Inferior parietal cortex (tissue), 1 donor: Measurements from ENCODE around the gene PPP3R1.

Experiments used
- DNase-seq: peaks from one replicate; pipeline ENCODE4 v3.0.0-alpha.2; 2016; ENCODE audit errors: extremely low spot score

The PPP3R1 gene

DNA sequence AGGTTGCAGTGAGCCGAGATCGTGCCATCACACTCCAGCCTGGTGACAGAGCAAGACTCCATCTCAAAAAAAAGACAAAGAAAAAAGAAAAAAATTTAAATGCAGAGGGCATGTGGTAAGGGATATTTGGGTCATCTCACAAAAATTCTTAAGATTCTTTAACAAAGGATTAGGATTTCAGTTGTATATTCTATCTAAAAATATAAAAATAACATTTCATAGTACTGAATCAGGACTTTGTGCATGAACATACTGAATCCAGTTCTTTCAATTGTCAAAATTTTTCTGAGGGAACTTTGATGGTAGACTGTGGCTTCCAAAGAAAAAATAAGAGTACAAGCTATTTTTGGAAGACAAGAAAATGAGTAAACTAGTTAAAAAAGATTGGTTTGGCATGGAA lies 6.5 kb upstream of the PPP3R1 start:
- no peak for DNase-seq

DNA sequence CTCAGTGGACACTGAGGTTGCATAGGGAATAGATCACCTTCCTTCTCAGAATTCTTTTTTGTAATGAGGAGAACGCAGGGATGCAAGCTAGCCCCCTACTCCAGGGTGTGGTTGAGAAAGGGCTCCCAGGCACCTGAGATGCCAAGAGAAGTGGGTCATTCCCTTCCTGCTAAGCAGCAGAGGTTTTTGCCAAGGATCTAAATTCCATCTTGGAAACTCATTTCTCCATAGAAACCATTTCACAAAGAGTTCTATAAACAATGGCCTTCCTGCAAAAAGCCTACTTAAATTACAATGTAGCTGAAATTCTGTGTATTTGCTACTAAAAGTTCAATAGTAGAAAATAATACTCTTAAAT lies 3.7 kb upstream of the PPP3R1 start:
- no peak for DNase-seq

DNA sequence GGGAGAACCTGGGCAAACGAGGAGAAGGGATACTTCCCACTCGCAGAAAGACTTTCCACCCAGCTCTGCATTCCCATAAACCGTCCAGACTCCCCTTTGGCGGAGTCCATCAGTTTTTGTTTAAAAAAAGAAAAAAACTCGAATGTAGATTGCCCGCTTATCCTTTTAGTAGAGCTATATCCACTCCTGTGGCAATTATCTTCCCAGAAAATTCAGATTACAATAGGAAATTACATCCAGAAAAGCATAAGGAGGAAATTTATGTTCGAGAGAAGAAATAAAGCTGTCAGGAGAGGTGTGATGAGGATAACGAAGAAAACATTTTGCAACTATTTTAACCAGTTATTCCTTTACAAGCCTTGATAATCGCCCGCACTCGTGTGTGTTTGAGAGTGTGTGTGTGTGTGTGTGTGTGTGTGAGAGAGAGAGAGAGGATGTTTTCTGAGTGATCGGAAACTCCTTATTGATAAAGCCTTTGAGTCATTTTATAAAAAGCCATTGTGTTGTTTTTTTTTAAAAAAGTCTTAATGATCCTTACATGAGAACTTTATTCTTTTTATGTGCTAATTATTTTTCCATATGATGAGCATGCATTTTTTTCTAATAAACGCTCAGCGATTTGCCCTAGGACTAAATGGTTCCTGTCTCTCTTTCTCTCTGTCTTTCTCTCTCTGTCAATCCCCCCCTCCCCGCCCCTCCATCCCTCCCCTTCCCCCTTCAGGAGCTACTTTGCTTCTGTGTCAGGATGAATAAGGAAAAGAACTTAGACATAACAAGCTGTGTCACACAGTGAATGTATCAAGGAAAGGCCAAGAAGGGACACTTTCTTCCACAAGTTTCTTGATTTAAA lies 1.1 kb upstream of the PPP3R1 start:
- peak; percentile 62 for DNase-seq

DNA sequence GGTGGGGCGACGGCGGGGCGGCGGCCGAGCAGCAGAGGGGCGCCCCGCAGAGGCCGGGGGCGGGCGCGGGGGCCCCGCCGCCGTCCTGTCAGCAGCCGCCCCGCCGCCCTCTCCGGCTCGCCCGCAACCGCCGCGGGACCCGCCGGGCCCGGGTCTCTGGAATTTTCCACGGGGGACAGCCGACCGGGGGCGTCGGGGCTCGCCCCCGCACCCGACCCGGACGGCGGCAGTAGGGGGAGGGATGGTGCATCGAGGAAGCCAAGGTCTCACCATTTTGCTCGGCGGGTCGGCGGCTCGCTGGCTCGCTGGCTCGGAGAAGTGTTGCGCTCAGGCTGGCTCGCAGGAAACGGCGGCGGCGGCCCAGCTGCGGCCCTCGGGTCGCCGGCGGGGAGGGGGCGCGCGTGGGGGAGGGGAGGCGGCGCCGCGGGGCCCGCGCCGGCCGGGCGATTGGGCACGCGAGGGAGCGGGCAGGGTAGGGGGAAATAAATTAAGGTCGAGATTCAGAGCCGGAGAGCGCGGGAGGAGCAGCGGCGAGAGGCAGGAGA lies 405 bp downstream of the PPP3R1 start:
- no peak for DNase-seq

DNA sequence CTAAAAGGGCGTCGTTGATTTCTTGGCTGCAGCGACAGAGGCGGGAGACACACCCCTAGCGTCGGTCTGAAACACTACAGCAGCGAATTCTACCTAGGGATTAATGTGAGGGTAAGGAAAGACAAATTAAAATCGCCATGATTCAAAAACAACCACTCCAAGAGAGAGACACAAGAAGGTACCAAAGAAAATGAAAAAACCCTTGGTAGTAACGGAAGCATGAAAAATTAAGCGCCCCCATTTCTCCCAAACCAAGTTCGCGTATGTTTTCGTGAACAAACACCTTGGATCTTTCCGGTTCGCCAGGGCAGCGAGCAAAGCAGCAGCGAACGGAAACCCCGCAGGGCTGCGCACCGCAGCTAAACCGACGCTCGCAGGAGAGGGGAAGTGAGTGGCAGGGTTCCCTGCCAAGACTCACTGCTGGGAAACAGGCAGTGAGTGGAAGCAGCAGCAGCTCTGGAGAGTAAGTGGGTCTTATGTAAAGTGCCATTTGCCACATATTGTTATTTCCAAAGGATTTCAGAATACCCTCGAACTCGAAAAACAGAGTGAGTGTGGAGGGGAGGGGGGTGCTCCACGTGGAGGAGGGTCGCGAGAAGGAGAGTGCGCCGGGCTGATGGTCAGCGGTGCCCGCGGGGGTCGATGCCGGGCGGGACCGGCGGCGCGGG lies 1.0 kb downstream of the PPP3R1 start:
- DNase-seq = peak; percentile 76

DNA sequence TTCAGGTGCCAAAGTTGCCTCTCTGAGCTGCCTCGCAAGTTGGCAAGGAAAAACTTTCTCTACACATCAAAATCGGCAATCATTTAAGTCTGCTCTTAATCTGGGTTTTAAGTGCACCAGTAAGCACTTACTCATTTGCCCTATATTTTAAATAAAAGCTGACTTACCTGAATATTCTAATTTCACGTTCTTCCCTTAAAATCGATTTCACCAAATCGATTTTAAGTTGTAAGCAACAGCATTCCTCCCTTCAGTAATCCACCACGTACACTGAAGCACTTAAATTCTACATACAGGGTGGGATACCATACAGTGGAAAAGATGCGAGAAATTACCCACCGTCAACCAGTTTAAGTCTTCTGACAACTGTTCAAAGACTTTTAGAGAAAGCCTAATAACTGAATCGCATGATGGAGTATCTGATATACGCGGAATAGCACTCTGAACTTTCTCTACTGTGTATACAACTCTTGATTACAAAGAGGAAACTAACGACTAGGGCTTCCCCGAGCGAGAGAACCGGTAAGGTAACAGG lies 1.6 kb downstream of the PPP3R1 start:
- no peak for DNase-seq

DNA sequence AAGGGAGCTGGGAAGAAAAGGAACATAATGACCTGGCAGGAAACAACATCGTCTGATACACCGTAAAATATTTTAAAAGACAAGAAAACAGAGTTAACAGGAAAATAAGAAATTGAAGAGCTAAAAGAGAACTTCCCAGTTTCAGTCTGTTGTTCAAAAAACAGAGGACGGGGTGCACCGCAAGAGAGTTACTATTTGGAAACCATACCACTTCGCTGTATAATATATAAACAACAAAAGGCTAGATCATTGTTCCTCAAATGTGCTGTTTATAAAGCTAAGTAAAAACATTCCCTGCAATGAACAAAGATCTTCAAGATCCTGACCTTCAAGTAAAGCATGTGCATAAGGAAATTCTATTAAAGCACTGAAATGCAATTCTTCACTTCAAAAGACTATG lies 2.1 kb downstream of the PPP3R1 start:
- no peak for DNase-seq

DNA sequence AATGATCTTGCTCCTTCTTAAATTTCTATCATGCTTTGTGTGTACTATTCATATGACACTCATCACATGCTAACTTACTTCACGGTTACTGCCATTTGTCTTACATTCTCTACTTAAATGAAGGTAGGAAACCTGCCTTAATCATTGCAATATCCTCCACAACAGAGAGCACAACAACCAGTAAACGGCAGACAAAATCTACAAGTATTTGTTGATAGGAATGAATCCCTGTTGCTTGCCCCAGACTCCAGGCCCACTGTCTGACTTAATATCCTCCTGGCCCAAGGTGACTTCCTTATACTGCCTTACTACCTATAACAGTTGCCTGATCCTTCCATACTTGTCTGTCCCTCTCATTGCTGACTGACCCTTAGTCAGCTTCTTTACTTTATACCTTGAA lies 3.5 kb downstream of the PPP3R1 start:
- no peak for DNase-seq

DNA sequence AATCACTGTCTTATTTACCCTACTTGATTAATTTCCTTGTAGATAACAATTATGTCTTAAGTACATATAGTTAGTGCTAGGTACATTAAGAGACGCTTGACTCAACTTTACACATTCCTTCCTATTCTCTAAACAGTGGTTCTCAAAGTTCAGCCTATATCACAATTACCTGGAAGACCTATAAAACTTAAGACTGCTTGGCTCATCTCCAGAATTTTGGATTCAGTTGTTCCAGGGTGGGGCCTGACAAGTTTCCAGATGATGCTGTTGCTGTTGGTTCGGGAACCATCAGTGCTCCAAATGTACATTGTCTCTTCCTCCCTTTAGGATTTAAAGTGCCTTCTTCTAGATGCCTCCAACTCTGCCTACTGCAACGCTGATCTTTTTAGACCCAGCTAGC lies 4.0 kb downstream of the PPP3R1 start:
- DNase-seq = no peak

DNA sequence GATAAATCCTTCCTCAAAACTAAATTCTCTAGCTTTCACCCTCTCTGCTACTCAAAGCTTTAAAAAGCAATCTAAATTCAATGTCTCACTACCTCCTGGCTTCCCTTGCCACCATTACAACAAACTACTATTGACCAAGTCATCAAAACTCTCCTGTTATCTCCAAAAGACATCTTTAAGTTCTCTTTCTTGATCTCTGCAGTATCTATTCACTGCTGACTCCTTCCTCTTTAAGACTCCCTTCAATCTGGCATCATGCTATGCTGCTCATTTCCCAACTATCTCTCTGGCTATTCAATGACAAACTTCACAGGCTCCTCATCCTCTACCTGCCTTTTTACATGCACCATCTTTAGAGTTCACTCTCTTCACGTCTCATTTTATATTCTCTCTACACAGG lies 5.9 kb downstream of the PPP3R1 start:
- no peak for DNase-seq

DNA sequence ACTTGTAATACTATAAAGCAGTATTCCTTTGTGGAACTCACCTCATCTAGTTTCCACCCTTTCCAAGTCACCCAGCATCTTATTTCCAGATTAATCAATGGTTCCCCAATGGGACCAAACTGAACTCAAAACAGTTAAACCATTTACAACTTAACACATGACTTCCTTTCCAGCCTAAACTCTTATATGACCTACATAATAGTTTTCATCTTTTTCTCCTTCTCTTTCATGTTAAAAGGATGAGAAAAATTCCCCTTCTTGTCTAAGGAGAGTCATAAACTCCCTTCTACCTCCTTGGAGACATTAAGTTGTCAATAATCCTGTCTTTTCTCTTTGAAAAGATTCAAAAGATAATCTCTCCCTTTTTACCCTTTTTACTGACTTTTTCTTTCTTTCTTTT lies 6.7 kb downstream of the PPP3R1 start:
- no peak for DNase-seq

DNA sequence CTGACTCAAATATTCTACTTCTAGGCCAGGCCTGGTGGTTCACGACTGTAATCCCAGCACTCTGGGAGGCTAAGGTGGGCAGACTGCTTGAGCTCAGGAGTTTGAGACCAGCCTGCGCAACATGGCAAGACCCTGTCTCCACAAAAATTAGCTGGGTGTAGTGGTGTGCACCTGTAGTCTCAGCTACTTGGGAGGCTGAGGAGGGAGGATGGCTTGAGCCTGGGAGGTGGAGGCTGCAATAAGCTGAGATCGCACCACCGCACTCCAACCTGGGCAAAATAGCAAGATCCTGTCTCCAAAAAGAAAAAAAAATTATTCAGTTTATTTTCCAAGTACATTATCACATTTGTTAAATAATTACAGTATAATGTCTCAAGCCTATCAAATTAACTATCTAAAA lies 7.3 kb downstream of the PPP3R1 start:
- no peak for DNase-seq

DNA sequence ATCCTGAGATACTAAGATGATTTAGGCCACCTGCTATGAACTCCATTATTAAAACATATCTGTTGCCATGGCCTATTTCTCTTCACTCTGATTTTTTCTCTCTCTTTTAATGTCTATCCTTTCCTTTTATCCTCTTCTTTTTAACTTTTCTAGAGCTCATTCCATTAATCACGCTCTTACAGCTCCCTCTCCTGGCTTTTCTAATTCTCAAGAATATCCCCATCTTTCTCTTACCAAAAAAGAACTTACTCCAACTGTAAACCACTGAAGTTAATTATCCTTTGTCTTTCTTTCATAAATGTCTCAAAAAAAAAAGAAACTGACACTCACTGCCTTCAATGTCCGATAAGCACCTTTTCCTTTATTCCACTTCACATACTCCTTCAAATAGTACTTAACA lies 7.9 kb downstream of the PPP3R1 start:
- no peak for DNase-seq

DNA sequence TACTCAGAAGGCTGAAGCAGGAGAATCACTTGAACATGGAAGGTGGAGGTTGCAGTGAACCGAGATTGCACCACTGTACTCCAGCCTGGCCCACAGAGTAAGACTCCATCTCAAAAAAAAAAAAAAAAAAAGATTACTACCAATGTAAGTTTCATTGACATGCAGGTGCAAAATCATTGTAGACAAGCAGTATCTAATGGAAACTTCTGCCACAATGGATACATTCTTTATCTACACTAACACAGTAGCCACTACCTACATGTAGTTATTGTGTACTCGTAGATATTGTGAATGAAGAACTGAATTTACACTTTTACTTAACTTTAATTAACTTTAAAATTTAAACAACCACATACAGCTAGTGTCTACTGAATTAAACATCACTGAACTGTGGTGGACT lies 10.6 kb downstream of the PPP3R1 start:
- no peak for DNase-seq

DNA sequence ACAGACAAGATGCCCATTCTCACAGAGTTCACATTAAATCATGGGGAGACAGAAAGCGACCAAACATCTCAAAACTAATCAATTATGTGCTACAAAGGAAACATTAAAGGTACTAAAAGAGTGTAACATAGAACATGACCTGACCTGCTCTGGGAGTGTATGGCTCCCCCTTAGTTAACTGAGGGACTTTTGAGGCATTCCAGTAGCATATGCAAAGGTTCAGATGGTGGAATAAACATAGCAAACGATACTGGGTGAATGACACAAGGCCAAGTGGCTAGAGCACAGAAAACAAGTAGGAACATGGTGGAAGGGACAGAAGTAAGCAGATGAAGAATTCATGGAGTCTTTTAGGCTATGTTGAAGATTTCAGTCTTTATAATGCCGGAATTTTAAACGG lies 11.9 kb downstream of the PPP3R1 start:
- no peak for DNase-seq

DNA sequence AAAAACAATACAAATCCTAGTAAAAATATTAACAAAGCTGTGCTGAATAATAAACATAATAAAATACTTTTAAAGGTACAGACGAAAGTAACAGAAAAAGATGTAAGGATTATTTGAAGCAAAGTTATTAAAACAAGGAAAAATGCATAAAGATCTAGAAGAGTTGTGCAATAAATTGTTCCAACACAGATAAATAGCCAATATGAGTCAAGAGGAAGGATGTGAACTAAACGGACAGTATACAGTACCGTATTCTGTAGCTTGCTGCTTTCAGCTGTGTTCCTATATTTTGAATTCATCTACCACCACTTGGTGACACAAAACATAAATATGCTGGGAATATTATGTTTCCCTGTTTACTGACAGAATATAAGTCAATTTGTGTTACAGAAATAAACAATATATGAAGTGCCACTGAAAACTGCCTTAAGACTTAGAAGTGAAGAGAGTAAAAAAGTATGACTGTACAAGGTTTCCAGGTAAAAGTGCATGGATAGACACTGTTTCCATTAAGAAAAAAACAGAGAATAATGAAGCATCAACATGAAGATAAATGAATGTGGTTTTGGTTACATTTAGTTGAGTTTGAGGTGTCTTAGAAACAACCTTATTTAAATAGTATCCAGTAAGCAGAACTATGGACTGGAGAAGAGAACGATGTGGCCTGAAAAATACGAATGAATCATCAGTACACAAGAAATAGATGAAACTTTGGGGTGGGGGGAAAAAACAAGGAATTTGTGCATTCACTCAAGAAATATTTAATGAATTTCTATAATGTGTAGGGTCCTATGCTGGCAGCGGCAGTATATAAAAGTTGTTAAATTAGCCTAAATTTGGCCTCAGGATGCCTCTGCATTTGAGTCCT lies 13.1 kb downstream of the PPP3R1 start:
- no peak for DNase-seq

DNA sequence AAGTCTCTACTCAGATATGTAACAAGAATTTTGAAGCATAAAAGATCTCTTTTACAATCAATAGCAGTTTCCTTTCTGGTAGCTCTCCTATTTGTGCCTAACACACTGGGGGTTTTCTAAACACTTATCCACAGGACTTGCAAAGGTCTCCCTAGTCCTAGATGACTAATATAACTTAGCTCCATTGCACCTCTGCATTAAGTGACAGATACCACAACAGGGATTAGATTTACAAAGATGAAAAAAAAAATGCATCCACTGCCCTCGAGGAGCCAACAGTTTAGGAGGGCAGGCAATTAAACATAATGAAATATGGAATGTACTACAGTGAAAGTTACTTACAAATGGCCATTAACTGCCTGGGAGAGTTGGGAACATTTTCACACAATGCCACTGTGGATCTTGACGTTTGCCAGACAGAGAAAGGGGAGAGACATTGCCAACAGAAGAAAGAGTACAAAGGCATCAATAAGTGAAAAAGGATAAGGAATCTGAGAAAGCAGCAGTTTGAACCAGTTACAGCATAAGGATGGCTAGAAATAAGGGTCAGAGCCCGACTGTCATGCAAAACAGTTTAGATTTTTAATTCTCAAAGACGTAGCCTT lies 14.3 kb downstream of the PPP3R1 start:
- DNase-seq = no peak

DNA sequence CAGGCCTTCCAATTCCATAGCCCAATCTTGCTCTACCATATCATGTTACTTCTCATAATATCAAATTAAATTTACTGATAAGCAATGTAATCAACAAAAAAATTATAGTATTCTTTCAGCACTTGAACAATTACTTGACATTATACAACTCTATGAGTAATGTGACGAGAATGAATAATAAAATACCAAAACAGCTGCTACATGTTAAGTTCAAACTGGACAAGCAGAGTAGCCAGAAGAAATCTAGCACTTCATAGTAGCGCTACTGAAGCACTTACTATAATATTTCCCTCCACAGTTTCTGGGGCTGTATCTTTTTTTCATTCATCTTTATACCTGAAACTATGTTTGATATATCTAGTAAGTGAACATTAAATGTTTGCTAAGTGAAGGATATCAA lies 14.9 kb downstream of the PPP3R1 start:
- no peak for DNase-seq

DNA sequence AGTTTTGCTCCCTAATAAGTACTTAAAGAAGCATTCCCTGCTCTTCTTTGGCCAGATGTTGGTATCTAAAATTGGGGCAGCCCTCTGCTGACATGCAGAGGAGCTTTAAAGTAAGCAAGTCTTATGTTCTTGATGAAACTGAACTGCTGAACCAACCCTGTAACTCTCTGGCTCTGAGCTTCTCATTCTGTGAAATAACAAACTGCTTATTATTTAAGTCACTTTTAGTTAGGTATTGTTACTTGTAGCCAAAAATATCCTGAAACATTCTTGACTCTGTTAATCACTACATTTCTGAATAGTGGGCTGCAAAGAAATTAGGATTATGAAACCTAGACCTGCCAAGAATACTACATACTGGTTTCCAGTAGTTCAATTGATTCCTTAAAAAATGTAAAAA lies 15.5 kb downstream of the PPP3R1 start:
- DNase-seq = no peak

DNA sequence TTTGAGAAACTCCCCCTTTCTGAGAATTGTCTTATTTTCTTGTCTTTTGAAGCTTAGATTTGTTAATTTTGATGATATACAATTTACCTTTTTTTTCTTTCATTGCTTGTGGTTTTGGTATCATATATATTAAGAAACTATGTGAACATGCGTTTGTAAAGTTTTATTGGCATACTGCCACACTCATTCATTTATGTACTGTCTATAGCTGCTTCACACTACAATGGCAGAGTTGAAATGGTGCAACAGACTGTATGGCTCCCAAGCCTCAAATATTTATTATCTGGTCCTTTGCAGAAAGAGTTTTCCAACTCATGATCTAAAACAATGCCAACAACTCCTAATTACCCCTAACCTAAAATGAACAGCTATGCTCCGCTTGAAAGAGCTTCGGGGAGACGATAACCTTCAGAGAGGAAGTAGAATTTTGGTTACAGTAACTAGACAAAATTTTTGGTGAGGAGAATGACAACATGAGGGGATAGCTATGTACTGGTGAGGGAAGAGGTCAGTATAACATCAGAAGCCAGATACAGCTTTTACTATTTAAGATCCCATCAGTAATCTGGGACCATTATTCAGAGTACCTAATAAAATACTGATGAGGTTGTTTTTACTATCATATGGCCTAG lies 16.1 kb downstream of the PPP3R1 start:
- DNase-seq = no peak

DNA sequence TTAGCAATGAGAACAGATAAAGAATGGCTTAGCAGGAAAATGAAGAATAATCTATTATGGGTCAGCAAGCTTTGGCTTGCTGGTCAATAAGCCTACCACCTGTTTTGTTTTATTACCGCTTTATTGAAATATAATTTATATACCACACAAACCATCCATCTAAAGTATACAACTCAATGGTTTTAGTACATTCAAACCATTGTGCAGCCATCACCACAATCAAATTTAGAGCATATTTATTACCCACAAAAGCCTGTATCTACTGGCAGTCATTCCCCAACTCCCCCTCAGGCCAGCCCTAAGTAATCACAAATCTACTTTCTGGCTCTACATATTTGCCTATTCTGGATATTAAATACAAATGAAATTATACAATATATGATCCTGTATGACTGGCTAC lies 17.2 kb downstream of the PPP3R1 start:
- no peak for DNase-seq
